HEK293 (cell line): ENCODE results near the gene VSTM5.
A peak's percentile ranks its signal among the peaks of the same experiment; 100 is the strongest.

ENCODE experiments used
- CTCF ChIA-PET: fragments of 350-600 bp; formaldehyde crosslinking; extraction: SDS; loops from one replicate; lab custom pipeline; 2021; ENCODE audit warnings: antibody characterized with exemption; lab: Yijun Ruan, JAX
- POLR2A ChIA-PET: fragments of 300-600 bp; formaldehyde crosslinking; extraction: SDS; loops from one replicate; lab custom pipeline; 2020; ENCODE audit warnings: antibody characterized with exemption, inconsistent platforms; lab: Yijun Ruan, JAX
- H3K27ac ChIP-seq: fragments of 200-500 bp; sonication (Bioruptor generic); 2 replicates; pipeline ENCODE4 v1.5.1; 2014; ENCODE audit warnings: low read depth, low read length, control low read depth, inconsistent platforms; ENCODE audit errors: extremely low read depth
- H3K36me3 ChIP-seq, 2 experiments: fragments of 200-500 bp in 1 of 2; sonication (Bioruptor generic) in 1 of 2; 1 replicate in 1 of 2; 2 replicates in 1 of 2; pipeline ENCODE4 v1.5.1; 2014 to 2017; ENCODE audit warnings: inconsistent platforms in 2 of 2, low read length in 2 of 2; ENCODE audit not compliant: control insufficient read depth in 2 of 2, insufficient read depth in 1 of 2
- H3K4me1 ChIP-seq: fragments of 200-500 bp; sonication (Bioruptor generic); 2 replicates; pipeline ENCODE4 v1.5.1; 2014; ENCODE audit warnings: mild to moderate bottlenecking, low read length, inconsistent platforms; ENCODE audit not compliant: control insufficient read depth, insufficient read depth
- H3K4me3 ChIP-seq: 2 replicates; pipeline ENCODE4 v1.5.1; 2011; ENCODE audit warnings: low read depth, mild to moderate bottlenecking, control low read depth, low read length, moderate library complexity
- H3K9me3 ChIP-seq: fragments of 200-500 bp; sonication (Bioruptor generic); 2 replicates; pipeline ENCODE4 v1.5.1; 2014; ENCODE audit warnings: low read depth, low read length, inconsistent platforms; ENCODE audit not compliant: control insufficient read depth, insufficient read depth
- ELK4 ChIP-seq: IDR thresholded peaks from 2 replicates; pipeline ENCODE4 v1.6.1; 2011; ENCODE audit warnings: mild to moderate bottlenecking, low read depth, low read length, borderline replicate concordance
- GLI4 ChIP-seq: fragments of 450-650 bp; formaldehyde crosslinking; IDR thresholded peaks from 2 replicates; pipeline ENCODE4 v1.5.1; 2016; ENCODE audit warnings: missing biosample characterization, missing genetic modification characterization
- GLIS2 ChIP-seq: fragments of 450-650 bp; formaldehyde crosslinking; IDR thresholded peaks from 2 replicates; pipeline ENCODE4 v1.5.1; 2016; ENCODE audit warnings: missing biosample characterization, missing genetic modification characterization
- HOXD13 ChIP-seq: sonication (generic); formaldehyde crosslinking; IDR thresholded peaks from 2 replicates; pipeline ENCODE4 v1.8.0; 2022; ENCODE audit warnings: missing genetic modification reagents, borderline replicate concordance
- IKZF3 ChIP-seq: fragments of 450-650 bp; IDR thresholded peaks from 2 replicates; pipeline ENCODE4 v1.5.0; 2018; ENCODE audit warnings: missing biosample characterization, mild to moderate bottlenecking, missing genetic modification characterization, moderate library complexity
- KLF8 ChIP-seq: fragments of 450-650 bp; formaldehyde crosslinking; IDR thresholded peaks from 2 replicates; pipeline ENCODE4 v1.5.1; 2016; ENCODE audit warnings: missing biosample characterization, missing genetic modification characterization
- MEIS1 ChIP-seq: sonication (generic); formaldehyde crosslinking; IDR thresholded peaks from 2 replicates; pipeline ENCODE4 v1.8.1; 2022; ENCODE audit warnings: missing genetic modification reagents, mild to moderate bottlenecking, borderline replicate concordance
- PATZ1 ChIP-seq: fragments of 450-650 bp; formaldehyde crosslinking; IDR thresholded peaks from 2 replicates; pipeline ENCODE4 v1.5.1; 2016; ENCODE audit warnings: missing biosample characterization, missing genetic modification characterization
- RBAK ChIP-seq: fragments of 450-650 bp; formaldehyde crosslinking; IDR thresholded peaks from 2 replicates; pipeline ENCODE4 v1.5.1; 2016; ENCODE audit warnings: missing biosample characterization, missing genetic modification characterization
- SCRT1 ChIP-seq: fragments of 450-650 bp; formaldehyde crosslinking; IDR thresholded peaks from 2 replicates; pipeline ENCODE4 v1.5.1; 2016; ENCODE audit warnings: missing biosample characterization, missing genetic modification characterization, borderline replicate concordance
- WT1 ChIP-seq: fragments of 450-650 bp; formaldehyde crosslinking; IDR thresholded peaks from 2 replicates; pipeline ENCODE4 v1.5.1; 2016; ENCODE audit warnings: missing biosample characterization, missing genetic modification characterization
- ZBTB8A ChIP-seq: fragments of 450-650 bp; formaldehyde crosslinking; IDR thresholded peaks from 2 replicates; pipeline ENCODE4 v1.5.1; 2016; ENCODE audit warnings: missing biosample characterization, missing genetic modification characterization
- ZEB2 ChIP-seq: fragments of 450-650 bp; formaldehyde crosslinking; IDR thresholded peaks from 2 replicates; pipeline ENCODE4 v1.5.1; 2016; ENCODE audit warnings: missing biosample characterization, missing genetic modification characterization
- ZIC2 ChIP-seq: fragments of 450-650 bp; formaldehyde crosslinking; IDR thresholded peaks from 2 replicates; pipeline ENCODE4 v1.5.1; 2016; ENCODE audit warnings: missing biosample characterization, missing genetic modification characterization
- ZNF10 ChIP-seq: fragments of 450-650 bp; formaldehyde crosslinking; IDR thresholded peaks from 2 replicates; pipeline ENCODE4 v1.5.1; 2017; ENCODE audit warnings: missing biosample characterization, missing genetic modification characterization
- ZNF112 ChIP-seq: fragments of 450-650 bp; formaldehyde crosslinking; IDR thresholded peaks from 2 replicates; pipeline ENCODE4 v1.5.0; 2017; ENCODE audit warnings: missing biosample characterization, missing genetic modification characterization
- ZNF138 ChIP-seq: fragments of 450-650 bp; formaldehyde crosslinking; IDR thresholded peaks from 2 replicates; pipeline ENCODE4 v1.5.1; 2016; ENCODE audit warnings: missing biosample characterization, missing genetic modification characterization, borderline replicate concordance
- ZNF169 ChIP-seq: fragments of 450-650 bp; formaldehyde crosslinking; IDR thresholded peaks from 2 replicates; pipeline ENCODE4 v1.5.1; 2016; ENCODE audit warnings: missing biosample characterization, missing genetic modification characterization
- ZNF239 ChIP-seq: fragments of 450-650 bp; formaldehyde crosslinking; IDR thresholded peaks from 2 replicates; pipeline ENCODE4 v1.5.1; 2016; ENCODE audit warnings: missing biosample characterization, missing genetic modification characterization
- ZNF311 ChIP-seq: fragments of 450-650 bp; formaldehyde crosslinking; IDR thresholded peaks from 2 replicates; pipeline ENCODE4 v1.5.1; 2017; ENCODE audit warnings: missing biosample characterization, missing genetic modification characterization, borderline replicate concordance
- ZNF335 ChIP-seq: fragments of 450-650 bp; formaldehyde crosslinking; conservative IDR thresholded peaks from 2 replicates; pipeline ENCODE4 v1.5.1; 2016; ENCODE audit warnings: missing biosample characterization, missing genetic modification characterization
- ZNF354C ChIP-seq: fragments of 450-650 bp; formaldehyde crosslinking; IDR thresholded peaks from 2 replicates; pipeline ENCODE4 v1.5.1; 2016; ENCODE audit warnings: missing biosample characterization, missing genetic modification characterization, low read depth, borderline replicate concordance
- ZNF366 ChIP-seq: fragments of 450-650 bp; formaldehyde crosslinking; conservative IDR thresholded peaks from 2 replicates; pipeline ENCODE4 v1.5.1; 2016; ENCODE audit warnings: missing biosample characterization, missing genetic modification characterization
- ZNF37A ChIP-seq: fragments of 450-650 bp; IDR thresholded peaks from 2 replicates; pipeline ENCODE4 v1.5.1; 2018; ENCODE audit warnings: missing biosample characterization, missing genetic modification characterization
- ZNF433 ChIP-seq: fragments of 450-650 bp; formaldehyde crosslinking; IDR thresholded peaks from 2 replicates; pipeline ENCODE4 v1.5.1; 2016; ENCODE audit warnings: missing biosample characterization, missing genetic modification characterization, low read depth
- ZNF473 ChIP-seq: fragments of 450-650 bp; formaldehyde crosslinking; IDR thresholded peaks from 2 replicates; pipeline ENCODE4 v1.5.1; 2017; ENCODE audit warnings: missing biosample characterization, missing genetic modification characterization
- ZNF501 ChIP-seq: fragments of 450-650 bp; formaldehyde crosslinking; IDR thresholded peaks from 2 replicates; pipeline ENCODE4 v1.5.1; 2016; ENCODE audit warnings: missing biosample characterization, missing genetic modification characterization
- ZNF529 ChIP-seq: fragments of 450-650 bp; formaldehyde crosslinking; IDR thresholded peaks from 2 replicates; pipeline ENCODE4 v1.5.1; 2017; ENCODE audit warnings: missing genetic modification characterization, missing biosample characterization; ENCODE audit not compliant: insufficient replicate concordance
- ZNF544 ChIP-seq: fragments of 450-650 bp; formaldehyde crosslinking; IDR thresholded peaks from 2 replicates; pipeline ENCODE4 v1.5.0; 2017; ENCODE audit warnings: missing biosample characterization, missing genetic modification characterization
- ZNF555 ChIP-seq: fragments of 450-650 bp; formaldehyde crosslinking; conservative IDR thresholded peaks from 2 replicates; pipeline ENCODE4 v1.5.1; 2017; ENCODE audit warnings: missing biosample characterization, mild to moderate bottlenecking, missing genetic modification characterization, inconsistent platforms
- ZNF571 ChIP-seq: fragments of 450-650 bp; formaldehyde crosslinking; IDR thresholded peaks from 2 replicates; pipeline ENCODE4 v1.5.0; 2017; ENCODE audit warnings: missing biosample characterization, missing genetic modification characterization
- ZNF600 ChIP-seq: fragments of 450-650 bp; formaldehyde crosslinking; IDR thresholded peaks from 2 replicates; pipeline ENCODE4 v1.5.1; 2016; ENCODE audit warnings: missing biosample characterization, missing genetic modification characterization
- ZNF621 ChIP-seq: fragments of 450-650 bp; formaldehyde crosslinking; IDR thresholded peaks from 2 replicates; pipeline ENCODE4 v1.5.1; 2017; ENCODE audit warnings: missing biosample characterization, missing genetic modification characterization
- ZNF626 ChIP-seq: fragments of 450-650 bp; sonication (Bioruptor Pico); formaldehyde crosslinking; IDR thresholded peaks from 2 replicates; pipeline ENCODE4 v1.5.1; 2018; ENCODE audit warnings: missing biosample characterization, missing genetic modification characterization, inconsistent platforms
- ZNF660 ChIP-seq: fragments of 450-650 bp; IDR thresholded peaks from 2 replicates; pipeline ENCODE4 v1.5.1; 2018; ENCODE audit warnings: missing biosample characterization, mild to moderate bottlenecking, missing genetic modification characterization
- ZNF704 ChIP-seq: fragments of 450-650 bp; formaldehyde crosslinking; IDR thresholded peaks from 2 replicates; pipeline ENCODE4 v1.5.1; 2016; ENCODE audit warnings: missing biosample characterization, missing genetic modification characterization
- ZNF837 ChIP-seq: fragments of 450-650 bp; formaldehyde crosslinking; IDR thresholded peaks from 2 replicates; pipeline ENCODE4 v1.5.1; 2016; ENCODE audit warnings: missing biosample characterization, missing genetic modification characterization
- ZSCAN30 ChIP-seq: fragments of 450-650 bp; IDR thresholded peaks from 2 replicates; pipeline ENCODE4 v1.5.1; 2018; ENCODE audit warnings: missing biosample characterization, mild to moderate bottlenecking, missing genetic modification characterization, moderate library complexity
- ZXDB ChIP-seq: fragments of 450-650 bp; formaldehyde crosslinking; IDR thresholded peaks from 2 replicates; pipeline ENCODE4 v1.5.1; 2016; ENCODE audit warnings: missing biosample characterization, missing genetic modification characterization

The VSTM5 gene

GRCh38 chr11:93783765-93784144, 66.7 kb downstream of the VSTM5 start:
- POLR2A ChIA-PET, result interaction anchor here (0.7 to 3.9 kb wide), 21 partner anchors 8 to 709 kb away, joined by 3 to 149 read pairs (median 6); partner anchors contain the start of genes C11orf54, CEP295 and TAF1D
- no peak for TF ChIP-seq GLIS2 (tag by site-specific recombination)
- TF ChIP-seq ZNF529, result no peak
- TF ChIP-seq ZIC2 (tag by site-specific recombination), result no peak
- TF ChIP-seq ZNF239 (tag by site-specific recombination), result no peak
- TF ChIP-seq ZNF37A (tag by site-specific recombination), result no peak
- no peak for TF ChIP-seq MEIS1
- no peak for TF ChIP-seq ZNF473 (tag by site-specific recombination)
- no peak for TF ChIP-seq ZNF354C (tag by site-specific recombination)
- TF ChIP-seq ZNF600, result no peak
- TF ChIP-seq ZNF138, result no peak
- no peak for TF ChIP-seq ZNF169 (tag by site-specific recombination)
- no peak for TF ChIP-seq ZNF433
- no peak for TF ChIP-seq GLI4
- TF ChIP-seq ZNF311, result no peak
- no peak for TF ChIP-seq ZNF10
- TF ChIP-seq ZXDB (tag by site-specific recombination), result no peak
- TF ChIP-seq PATZ1 (tag by site-specific recombination), result no peak
- TF ChIP-seq SCRT1 (tag by site-specific recombination), result no peak
- TF ChIP-seq KLF8 (tag by site-specific recombination), result 0 out of 2 replicates have a peak, but pooled peaks have one; percentile 69
- TF ChIP-seq ZNF366 (tag by site-specific recombination), result peak; percentile 59; the same call in 1 of the 2 replicates
- TF ChIP-seq HOXD13 (CRISPR knock-in tag), result no peak
- 0 out of 2 replicates have a peak, but pooled peaks have one; percentile 6 for TF ChIP-seq ZNF501 (tag by site-specific recombination)
- peak; percentile 65; the same call in 1 of the 2 replicates for TF ChIP-seq ZNF335
- no peak for TF ChIP-seq ZNF555 (tag by site-specific recombination)
- TF ChIP-seq ZEB2 (tag by site-specific recombination), result no peak
- no peak for TF ChIP-seq ZNF112 (tag by site-specific recombination)
- TF ChIP-seq ZSCAN30 (tag by site-specific recombination), result no peak
- no peak for TF ChIP-seq ZBTB8A
- TF ChIP-seq ZNF660, result peak; percentile 19; the same call in 1 of the 2 replicates
- TF ChIP-seq ZNF621 (tag by site-specific recombination), result no peak
- TF ChIP-seq ZNF544 (tag by site-specific recombination), result no peak
- TF ChIP-seq ZNF837, result no peak
- no peak for TF ChIP-seq ZNF704 (tag by site-specific recombination)
- TF ChIP-seq ZNF571 (tag by site-specific recombination), result no peak
- TF ChIP-seq WT1 (tag by site-specific recombination), result no peak
- TF ChIP-seq ELK4, result no peak
- TF ChIP-seq RBAK (tag by site-specific recombination), result no peak
- TF ChIP-seq IKZF3 (tag by site-specific recombination), result no peak
- no peak for TF ChIP-seq ZNF626 (tag by site-specific recombination)

More at GRCh38 chr11:93783765-93784144, 66.7 kb downstream of the VSTM5 start:
- Histone ChIP-seq H3K27ac (peak overlapping the region; percentile 47; the same call in 1 of the 2 replicates), H3K9me3 (no peaks in the 10 kb centered on the region), H3K4me3 (peak overlapping the region; percentile 98), H3K36me3 (peaks cover 6 to 22% of the 10 kb centered on the region in 2 experiments), H3K4me1 (no peaks in the 10 kb centered on the region)
- CTCF ChIA-PET, result interaction anchor here (1.3 kb wide), 1 partner anchor 42 kb away, joined by 4 read pairs; the partner anchor contains the start of genes C11orf54 and TAF1D
